Astrocyte of the spinal cord (primary cell): ENCODE measurements around the gene TAS2R30.

Experiments
- DNase-seq: peaks from one replicate; pipeline ENCODE4 v3.0.0; 2011; ENCODE audit warnings: low read depth, low spot score
- H3K4me3 ChIP-seq: 2 replicates; pipeline ENCODE4 v1.5.1; 2011; ENCODE audit warnings: low read depth, mild to moderate bottlenecking, low read length, moderate library complexity
- in situ Hi-C: cut with HindIII; loops from 2 replicates; pipeline ENCODE4 v1.10.0; 2017; ENCODE audit warnings: low sequenced_read_pairs
- TF ChIP-seq, protein P1 (sequence below): IDR thresholded peaks from 2 replicates; pipeline ENCODE4 v1.5.1; 2012; ENCODE audit warnings: low read depth, mild to moderate bottlenecking, low read length, inconsistent platforms

The TAS2R30 gene

DNA sequence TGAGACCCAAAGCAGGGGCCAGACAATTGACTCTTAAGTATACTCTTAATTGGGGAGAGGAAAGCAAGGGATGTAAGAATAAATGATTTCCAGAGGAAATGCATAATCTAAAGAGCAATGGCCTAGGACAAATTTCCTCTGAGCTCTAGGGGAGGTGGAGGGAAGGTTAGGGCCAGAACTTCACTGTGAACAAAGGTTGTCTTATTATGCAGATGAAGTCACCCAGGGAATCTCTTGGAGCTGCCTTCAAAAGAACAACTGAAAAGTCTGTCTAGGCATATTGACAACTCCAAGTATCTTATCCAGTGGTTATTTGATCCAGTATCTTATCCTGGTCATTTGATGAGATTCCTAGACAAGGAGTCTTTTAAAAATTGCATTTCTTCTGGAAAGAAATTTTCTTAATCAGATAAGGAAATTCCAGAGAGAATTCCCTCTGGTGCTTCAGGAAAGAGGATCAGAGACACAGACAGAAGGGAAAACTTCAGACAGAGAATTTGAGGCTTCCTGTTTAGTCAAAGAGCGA is 20.0 kb upstream of the TAS2R30 start:
- TF ChIP-seq, protein P1, sequence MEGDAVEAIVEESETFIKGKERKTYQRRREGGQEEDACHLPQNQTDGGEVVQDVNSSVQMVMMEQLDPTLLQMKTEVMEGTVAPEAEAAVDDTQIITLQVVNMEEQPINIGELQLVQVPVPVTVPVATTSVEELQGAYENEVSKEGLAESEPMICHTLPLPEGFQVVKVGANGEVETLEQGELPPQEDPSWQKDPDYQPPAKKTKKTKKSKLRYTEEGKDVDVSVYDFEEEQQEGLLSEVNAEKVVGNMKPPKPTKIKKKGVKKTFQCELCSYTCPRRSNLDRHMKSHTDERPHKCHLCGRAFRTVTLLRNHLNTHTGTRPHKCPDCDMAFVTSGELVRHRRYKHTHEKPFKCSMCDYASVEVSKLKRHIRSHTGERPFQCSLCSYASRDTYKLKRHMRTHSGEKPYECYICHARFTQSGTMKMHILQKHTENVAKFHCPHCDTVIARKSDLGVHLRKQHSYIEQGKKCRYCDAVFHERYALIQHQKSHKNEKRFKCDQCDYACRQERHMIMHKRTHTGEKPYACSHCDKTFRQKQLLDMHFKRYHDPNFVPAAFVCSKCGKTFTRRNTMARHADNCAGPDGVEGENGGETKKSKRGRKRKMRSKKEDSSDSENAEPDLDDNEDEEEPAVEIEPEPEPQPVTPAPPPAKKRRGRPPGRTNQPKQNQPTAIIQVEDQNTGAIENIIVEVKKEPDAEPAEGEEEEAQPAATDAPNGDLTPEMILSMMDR: no peak
- no peak overlapping the region for H3K4me3 ChIP-seq
- no peak for DNase-seq
- in situ Hi-C loops: no loop called here

DNA sequence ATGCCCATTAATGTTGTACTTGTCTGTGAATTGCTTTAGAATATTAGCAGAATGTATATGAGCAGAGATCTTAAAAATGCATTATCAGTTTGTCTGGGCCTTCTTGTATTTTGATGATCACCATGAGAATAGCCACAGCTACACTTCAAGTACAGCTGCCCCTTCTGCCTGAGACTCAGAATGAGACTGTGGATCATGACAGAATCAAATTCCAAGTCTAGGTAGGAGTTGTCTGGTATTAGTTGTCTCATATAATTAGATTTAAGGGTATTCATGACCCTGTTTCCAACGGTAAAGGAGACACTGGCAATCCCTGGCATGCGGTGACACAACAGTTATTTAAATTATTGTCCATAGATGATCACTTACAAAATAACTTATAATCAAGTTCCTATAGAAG is 18.3 kb upstream of the TAS2R30 start:
- H3K4me3 ChIP-seq: no peak overlapping the region
- no peak for DNase-seq
- in situ Hi-C loops: no loop called here
- TF ChIP-seq, protein P1: no peak

DNA sequence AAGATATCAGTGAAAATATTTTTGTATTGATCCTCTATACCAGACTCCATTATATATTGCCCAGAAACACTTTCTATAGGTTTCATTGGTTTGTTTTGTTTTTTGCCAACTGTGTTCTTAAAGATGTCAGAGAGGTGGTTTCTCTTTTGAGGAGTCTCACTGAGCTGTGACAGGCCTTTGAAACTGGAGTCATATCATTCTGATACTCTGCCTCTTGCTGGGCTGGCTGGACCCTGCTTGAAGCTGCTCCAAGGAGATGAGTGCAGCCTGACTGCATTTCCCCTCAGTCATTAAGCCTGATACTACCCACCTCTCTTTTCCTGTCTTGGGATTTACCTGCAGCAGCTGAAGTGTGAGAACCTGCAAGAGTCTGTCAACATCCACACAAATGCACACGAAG is 16.4 kb upstream of the TAS2R30 start:
- TF ChIP-seq, protein P1: no peak
- in situ Hi-C loops: no loop called here
- no peak for DNase-seq
- no peak overlapping the region for H3K4me3 ChIP-seq

DNA sequence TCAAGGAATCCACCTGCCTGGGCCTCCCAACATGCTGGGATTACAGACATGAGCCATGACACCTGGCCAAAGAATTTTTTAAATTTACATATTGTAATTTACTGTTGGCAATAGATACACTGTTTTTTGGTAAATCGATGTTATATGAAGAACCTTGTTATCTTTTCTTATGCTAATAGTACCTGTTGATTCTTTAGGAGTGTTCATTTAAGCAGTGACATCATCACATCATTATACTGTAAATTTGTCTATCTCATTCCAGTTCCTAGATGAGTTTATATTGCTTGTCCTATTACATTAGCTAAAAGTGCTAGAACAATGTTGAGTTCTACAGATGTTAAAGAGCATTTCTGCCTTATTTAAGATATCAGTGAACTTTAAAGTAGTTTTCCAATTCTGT is 13.0 kb upstream of the TAS2R30 start:
- TF ChIP-seq, protein P1: no peak
- DNase-seq: no peak
- H3K4me3 ChIP-seq: no peak overlapping the region
- in situ Hi-C loops: no loop called here

DNA sequence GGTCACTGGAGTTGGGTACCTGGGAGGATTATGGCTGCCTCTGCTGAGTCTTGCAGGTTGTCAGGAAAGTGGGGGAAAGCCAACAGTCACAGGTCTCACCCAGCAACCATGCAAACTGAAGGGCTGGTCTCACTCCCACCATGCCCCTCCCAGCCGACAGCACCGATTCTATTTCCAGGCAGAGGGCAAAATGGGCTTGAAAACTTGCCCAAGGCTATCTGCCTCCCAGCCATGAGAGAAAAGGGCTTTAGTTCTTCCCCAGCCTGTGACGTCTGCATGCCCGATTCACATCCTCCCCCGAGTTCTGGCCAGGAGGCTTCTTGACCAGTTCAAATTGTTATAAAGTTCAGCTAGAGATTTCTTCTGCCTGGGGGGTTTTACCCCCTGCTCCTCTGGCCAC is 9.9 kb upstream of the TAS2R30 start:
- no peak overlapping the region for H3K4me3 ChIP-seq
- TF ChIP-seq, protein P1: no peak
- DNase-seq: no peak
- in situ Hi-C loops: no loop called here

DNA sequence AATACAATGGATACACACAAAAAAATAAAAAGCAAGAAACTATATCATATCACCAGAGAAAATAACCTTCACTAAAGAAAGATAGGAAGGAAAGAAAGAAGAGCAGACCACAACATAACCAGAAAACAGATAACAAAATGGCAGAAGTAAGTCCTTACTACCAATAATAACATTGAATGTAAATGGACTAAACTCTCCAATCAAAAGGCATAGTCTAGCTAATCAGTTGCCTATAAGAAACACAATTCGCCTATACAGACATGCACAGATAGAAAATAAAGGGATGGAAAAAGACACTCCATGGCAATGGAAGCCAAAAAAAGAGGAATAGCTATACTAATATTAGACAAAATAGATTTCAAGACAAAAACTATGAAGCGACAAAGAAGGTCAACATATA is 8.9 kb upstream of the TAS2R30 start:
- in situ Hi-C loops: no loop called here
- H3K4me3 ChIP-seq: no peak overlapping the region
- DNase-seq: no peak
- TF ChIP-seq, protein P1: no peak

DNA sequence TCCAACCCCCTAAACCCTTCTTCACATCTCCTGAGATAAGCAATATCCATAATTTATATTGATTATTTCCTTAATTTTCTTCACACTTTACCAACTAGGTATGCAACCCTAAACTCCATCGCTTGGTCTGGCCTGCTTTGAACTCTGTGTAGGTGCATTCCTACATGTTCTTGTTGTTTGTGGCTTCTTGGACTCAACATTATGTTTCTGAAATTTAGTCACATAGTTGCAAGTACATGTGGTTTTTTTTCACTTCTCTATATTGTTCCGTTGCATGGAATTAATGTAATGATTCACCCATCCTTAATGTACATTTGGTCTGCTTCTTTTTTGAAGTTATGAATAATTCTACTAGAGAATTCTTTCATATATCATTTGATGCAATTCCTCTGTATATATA is 1.6 kb upstream of the TAS2R30 start:
- H3K4me3 ChIP-seq: no peak overlapping the region
- TF ChIP-seq, protein P1: no peak
- no peak for DNase-seq
- in situ Hi-C loops: no loop called here
